Fibroblast of lung (primary cell): Measurements from ENCODE around the gene CDK1.

ENCODE experiments used
- EZH2 ChIP-seq: IDR thresholded peaks from 2 replicates; pipeline ENCODE4 v1.5.1; 2012; ENCODE audit warnings: low read length, control low read depth, mild to moderate bottlenecking; ENCODE audit errors: missing control alignments
- TF ChIP-seq, protein P1 (sequence below), 2 donors: IDR thresholded peaks in 1 of 2; conservative IDR thresholded peaks in 1 of 2; 1 replicate in 1 of 2; 2 replicates in 1 of 2; pipeline ENCODE4 v1.5.1; 2011 to 2012; ENCODE audit warnings: low read length in 2 of 2, control low read depth in 1 of 2, inconsistent platforms in 1 of 2, low read depth in 1 of 2, mild to moderate bottlenecking in 1 of 2

- TF ChIP-seq, protein P1, sequence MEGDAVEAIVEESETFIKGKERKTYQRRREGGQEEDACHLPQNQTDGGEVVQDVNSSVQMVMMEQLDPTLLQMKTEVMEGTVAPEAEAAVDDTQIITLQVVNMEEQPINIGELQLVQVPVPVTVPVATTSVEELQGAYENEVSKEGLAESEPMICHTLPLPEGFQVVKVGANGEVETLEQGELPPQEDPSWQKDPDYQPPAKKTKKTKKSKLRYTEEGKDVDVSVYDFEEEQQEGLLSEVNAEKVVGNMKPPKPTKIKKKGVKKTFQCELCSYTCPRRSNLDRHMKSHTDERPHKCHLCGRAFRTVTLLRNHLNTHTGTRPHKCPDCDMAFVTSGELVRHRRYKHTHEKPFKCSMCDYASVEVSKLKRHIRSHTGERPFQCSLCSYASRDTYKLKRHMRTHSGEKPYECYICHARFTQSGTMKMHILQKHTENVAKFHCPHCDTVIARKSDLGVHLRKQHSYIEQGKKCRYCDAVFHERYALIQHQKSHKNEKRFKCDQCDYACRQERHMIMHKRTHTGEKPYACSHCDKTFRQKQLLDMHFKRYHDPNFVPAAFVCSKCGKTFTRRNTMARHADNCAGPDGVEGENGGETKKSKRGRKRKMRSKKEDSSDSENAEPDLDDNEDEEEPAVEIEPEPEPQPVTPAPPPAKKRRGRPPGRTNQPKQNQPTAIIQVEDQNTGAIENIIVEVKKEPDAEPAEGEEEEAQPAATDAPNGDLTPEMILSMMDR (conservative IDR thresholded peaks at IDR 0.05 in 1 of 2, IDR thresholded peaks at IDR 0.05 in 1 of 2; ENCODE audit: low read depth in 1 of 2, low read length in 2 of 2): no peak
- no peak for TF ChIP-seq EZH2
These were observed 56.1 kb downstream of the CDK1 start for GRCh38 chr10:60834401-60834800.
